ENCODE results near the gene MMD. TPM values are rescaled to one million over a fixed set of nuclear protein-coding genes. Genes with fewer than 3 reads are reported as not detected.

MMD gene
- total and polyA plus RNA-seq, 2 of the 13 experiments (the other 11 are each of a cell fraction or from before 2014, with no cell fraction given), result 121 to 225 TPM

GRCh38 chr17:55454906-55455474 is 33.4 kb upstream of the MMD start (continued):
- TF ChIP-seq ZNF333 (CRISPR knock-in tag; IDR thresholded peaks at IDR 0.05; ENCODE audit: borderline replicate concordance) (no peak), ZNF883 (CRISPR knock-in tag; IDR thresholded peaks at IDR 0.05; ENCODE audit: not compliant biosample characterization) (no peak), SIN3A (IDR thresholded peaks at IDR 0.05; ENCODE audit: borderline replicate concordance, low read depth, low read length) (no peak), FLYWCH1 (CRISPR knock-in tag; IDR thresholded peaks at IDR 0.05) (no peak), ZNF10 (CRISPR knock-in tag; IDR thresholded peaks at IDR 0.05; ENCODE audit: borderline replicate concordance, low read depth) (no peak), NAIF1 (CRISPR knock-in tag; IDR thresholded peaks at IDR 0.05; ENCODE audit: borderline replicate concordance) (no peak), IRX3 (CRISPR knock-in tag; IDR thresholded peaks at IDR 0.05; ENCODE audit: borderline replicate concordance, low read depth) (no peak), ZNF558 (CRISPR knock-in tag; IDR thresholded peaks at IDR 0.05; ENCODE audit: borderline replicate concordance) (no peak), ZFP90 (CRISPR knock-in tag; IDR thresholded peaks at IDR 0.05; ENCODE audit: borderline replicate concordance) (no peak), NR1H2 (CRISPR knock-in tag; IDR thresholded peaks at IDR 0.05; ENCODE audit: borderline replicate concordance, low read depth) (no peak), ZBTB20 (CRISPR knock-in tag; IDR thresholded peaks at IDR 0.05; ENCODE audit: borderline replicate concordance, low read depth) (peak; percentile 30; the same call in 1 of the 2 replicates), GABPB1 (CRISPR knock-in tag; IDR thresholded peaks at IDR 0.05) (no peak), ZNF318 (CRISPR knock-in tag; IDR thresholded peaks at IDR 0.05) (no peak), FOSL1 (CRISPR knock-in tag; IDR thresholded peaks at IDR 0.05; ENCODE audit: borderline replicate concordance) (peak; percentile 77; the same call in 1 of the 2 replicates), TERF1 (CRISPR knock-in tag; IDR thresholded peaks at IDR 0.05) (no peak), ZNF644 (CRISPR knock-in tag; IDR thresholded peaks at IDR 0.05; ENCODE audit: low read depth) (peak; percentile 42; the same call in 1 of the 2 replicates)
- TF ChIP-seq, protein P1, sequence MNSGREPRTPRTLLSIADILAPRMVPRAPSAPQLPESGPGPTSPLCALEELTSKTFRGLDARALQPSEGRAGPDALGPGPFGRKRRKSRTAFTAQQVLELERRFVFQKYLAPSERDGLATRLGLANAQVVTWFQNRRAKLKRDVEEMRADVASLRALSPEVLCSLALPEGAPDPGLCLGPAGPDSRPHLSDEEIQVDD (CRISPR knock-in tag; IDR thresholded peaks at IDR 0.05; ENCODE audit: borderline replicate concordance), result no peak
